Smooth muscle cell (in vitro differentiated cells): ENCODE data around the gene SBNO2. TPM values are rescaled to one million over a fixed set of nuclear protein-coding genes. Genes with fewer than 3 reads are reported as not detected.

ENCODE experiments used
- DNase-seq: peaks from one replicate; lab custom pipeline; 2025; ENCODE audit not compliant: unreplicated experiment; lab: John Stamatoyannopoulos, UW
- H2AFZ ChIP-seq: fragments of 200-600 bp; sonication (generic); 2 replicates; pipeline ENCODE4 v1.6.0; 2016; ENCODE audit warnings: antibody characterized with exemption, low read depth, mild to moderate bottlenecking
- H3F3A ChIP-seq: fragments of 200-600 bp; sonication (generic); 2 replicates; pipeline ENCODE4 v1.6.0; 2017; ENCODE audit warnings: antibody characterized with exemption, low read depth
- H3K27ac ChIP-seq: fragments of 200-600 bp; sonication (generic); 2 replicates; pipeline ENCODE4 v1.5.1; 2016; ENCODE audit warnings: low read depth, mild to moderate bottlenecking
- H3K27me3 ChIP-seq: fragments of 200-600 bp; sonication (generic); 2 replicates; pipeline ENCODE4 v1.6.1; 2016; ENCODE audit warnings: low read depth, mild to moderate bottlenecking
- H3K36me3 ChIP-seq: fragments of 200-600 bp; sonication (generic); 2 replicates; pipeline ENCODE4 v1.5.1; 2016; ENCODE audit warnings: low read depth
- H3K4me1 ChIP-seq: fragments of 200-600 bp; sonication (generic); 2 replicates; pipeline ENCODE4 v1.5.1; 2016; ENCODE audit warnings: low read depth
- H3K4me2 ChIP-seq: fragments of 200-600 bp; sonication (generic); 2 replicates; pipeline ENCODE4 v1.6.0; 2016; ENCODE audit warnings: mild to moderate bottlenecking
- H3K4me3 ChIP-seq: fragments of 200-600 bp; sonication (generic); 2 replicates; pipeline ENCODE4 v1.5.1; 2016; ENCODE audit warnings: mild to moderate bottlenecking
- H3K79me2 ChIP-seq: fragments of 200-600 bp; sonication (generic); 2 replicates; pipeline ENCODE4 v1.6.0; 2016; ENCODE audit warnings: low read depth, mild to moderate bottlenecking
- H3K9ac ChIP-seq: fragments of 200-600 bp; sonication (generic); 2 replicates; pipeline ENCODE4 v1.6.0; 2016; ENCODE audit warnings: low read depth
- H3K9me3 ChIP-seq: fragments of 200-600 bp; sonication (generic); replicated peaks from 2 replicates; pipeline ENCODE4 v1.5.1; 2016; ENCODE audit warnings: low read depth
- H4K20me1 ChIP-seq: fragments of 200-600 bp; sonication (generic); 2 replicates; pipeline ENCODE4 v1.6.0; 2016; ENCODE audit warnings: low read depth
- WGBS: methylation state at CpG from one replicate; pipeline ENCODE4 v1.1.7; 2016; ENCODE audit warnings: low lambda C conversion rate; 5-methylcytosine and 5-hydroxymethylcytosine counted together
- polyA plus RNA-seq: library from polyadenylated mRNA; unstranded; fragments of >200 nt; fragmentation: Nextera tagmentation; extraction: Ambion mirVana; gene quantifications from 2 replicates; pipeline ENCODE4 v1.2.1, GENCODE V29; 2016
- total RNA-seq: library from RNA; depleted of rRNA; stranded (reverse); fragments of >200 nt; gene quantifications from 2 replicates; pipeline ENCODE4 v1.2.3, GENCODE V29; 2014
- TF ChIP-seq, protein P1 (sequence below): fragments of 200-600 bp; sonication (generic); IDR thresholded peaks from 2 replicates; pipeline ENCODE4 v1.5.1; 2017; ENCODE audit warnings: borderline replicate concordance, mild to moderate bottlenecking, antibody characterized with exemption; ENCODE audit not compliant: insufficient read depth, poor library complexity, severe bottlenecking

SBNO2 gene
- total and polyA plus RNA-seq, 2 experiments from 2014 or later, result 16.4 to 17.6 TPM

DNA sequence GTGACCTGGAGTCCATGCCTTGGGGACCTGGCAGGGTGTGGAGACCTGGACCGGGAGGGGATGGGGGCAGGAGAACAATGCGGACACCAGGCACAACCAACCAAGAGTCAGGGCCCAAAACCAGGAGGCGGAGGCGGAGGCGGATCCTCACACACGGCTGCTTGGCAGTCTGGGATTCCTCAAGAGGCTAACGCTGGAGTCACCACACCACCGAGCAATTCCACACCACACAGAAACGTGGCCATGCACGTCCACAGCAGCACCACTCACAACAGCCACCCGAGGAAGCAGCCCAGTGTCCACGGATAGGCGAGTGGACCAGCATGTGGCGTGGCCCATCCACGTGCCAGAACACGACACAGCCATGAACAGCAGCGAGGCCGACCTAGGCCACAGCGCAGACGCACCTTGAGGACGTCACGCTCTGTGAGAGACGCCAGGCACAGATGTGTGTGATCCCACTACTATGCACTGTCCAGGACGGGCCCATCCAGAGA is 17.7 kb downstream of the SBNO2 start:
- Histone ChIP-seq H3K4me2 (peak overlapping the region; percentile 80), H3K4me3 (no peak overlapping the region), H3K36me3 (no peaks in the 10 kb centered on the region), H2AFZ (no peak overlapping the region), H3K9me3 (no peaks in the 10 kb centered on the region), H3K27me3 (no peaks in the 10 kb centered on the region), H3K9ac (no peak overlapping the region), H3K27ac (peak overlapping the region; percentile 84), H4K20me1 (peaks cover 60% of the 10 kb centered on the region), H3F3A (peaks cover 6% of the 10 kb centered on the region), H3K79me2 (peaks cover 63% of the 10 kb centered on the region), H3K4me1 (peaks cover 5% of the 10 kb centered on the region)
- peak; percentile 10 for DNase-seq
- TF ChIP-seq, protein P1, sequence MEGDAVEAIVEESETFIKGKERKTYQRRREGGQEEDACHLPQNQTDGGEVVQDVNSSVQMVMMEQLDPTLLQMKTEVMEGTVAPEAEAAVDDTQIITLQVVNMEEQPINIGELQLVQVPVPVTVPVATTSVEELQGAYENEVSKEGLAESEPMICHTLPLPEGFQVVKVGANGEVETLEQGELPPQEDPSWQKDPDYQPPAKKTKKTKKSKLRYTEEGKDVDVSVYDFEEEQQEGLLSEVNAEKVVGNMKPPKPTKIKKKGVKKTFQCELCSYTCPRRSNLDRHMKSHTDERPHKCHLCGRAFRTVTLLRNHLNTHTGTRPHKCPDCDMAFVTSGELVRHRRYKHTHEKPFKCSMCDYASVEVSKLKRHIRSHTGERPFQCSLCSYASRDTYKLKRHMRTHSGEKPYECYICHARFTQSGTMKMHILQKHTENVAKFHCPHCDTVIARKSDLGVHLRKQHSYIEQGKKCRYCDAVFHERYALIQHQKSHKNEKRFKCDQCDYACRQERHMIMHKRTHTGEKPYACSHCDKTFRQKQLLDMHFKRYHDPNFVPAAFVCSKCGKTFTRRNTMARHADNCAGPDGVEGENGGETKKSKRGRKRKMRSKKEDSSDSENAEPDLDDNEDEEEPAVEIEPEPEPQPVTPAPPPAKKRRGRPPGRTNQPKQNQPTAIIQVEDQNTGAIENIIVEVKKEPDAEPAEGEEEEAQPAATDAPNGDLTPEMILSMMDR, result no peak
- WGBS, result 76% methylated on average over 24 of the region's 24 CpGs

DNA sequence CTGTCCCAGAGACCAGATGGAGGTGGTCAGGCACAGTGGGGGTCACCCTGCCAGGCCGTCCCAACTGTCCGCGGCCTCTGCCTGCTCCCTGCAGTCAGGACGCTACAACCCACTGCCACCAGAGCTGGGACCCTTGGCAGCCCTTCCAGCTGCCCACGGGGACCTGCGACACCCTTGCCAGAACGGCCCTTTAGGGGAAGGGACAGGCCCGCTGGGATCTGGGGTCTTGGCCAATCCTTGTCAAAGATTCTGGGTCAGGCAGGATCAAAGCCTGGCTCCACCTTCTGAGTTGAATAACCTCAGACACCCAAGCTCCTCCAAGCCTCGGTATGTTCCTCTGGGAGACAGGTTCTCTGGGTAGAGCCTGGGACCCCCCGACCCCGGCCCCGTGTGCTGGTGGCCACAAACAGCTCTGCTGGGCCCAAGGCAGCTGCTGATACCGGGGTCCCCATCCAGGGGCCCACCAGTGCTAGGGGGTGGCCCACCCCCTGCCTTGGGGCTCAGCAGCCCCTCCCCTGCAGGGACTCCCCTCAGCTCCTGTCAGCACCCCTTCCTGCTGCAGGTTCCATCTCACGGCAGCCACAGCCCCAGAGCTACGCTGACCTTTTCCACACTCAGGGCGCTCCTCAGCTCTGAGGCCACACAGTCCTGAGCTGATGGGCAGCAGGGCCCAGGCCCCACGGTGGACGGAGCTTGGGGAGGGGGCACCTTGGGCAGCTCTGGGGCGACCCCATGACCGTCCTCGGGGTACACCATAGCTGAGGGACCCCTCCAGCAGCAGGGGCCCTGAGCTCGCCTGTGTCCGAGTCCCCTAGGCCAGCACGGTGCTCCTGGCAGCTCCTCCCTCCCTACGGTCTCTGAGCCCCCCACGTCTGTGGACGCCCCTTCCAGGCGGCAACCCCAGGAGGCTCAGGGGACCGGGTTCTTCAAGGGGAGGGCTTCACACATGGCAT is 18.4 kb downstream of the SBNO2 start:
- TF ChIP-seq, protein P1, result no peak
- Histone ChIP-seq H3K4me1 (peaks cover 5% of the 10 kb centered on the region), H3K9me3 (no peaks in the 10 kb centered on the region), H3K9ac (peak overlapping the region; percentile 57), H4K20me1 (peaks cover 63% of the 10 kb centered on the region), H3K36me3 (no peaks in the 10 kb centered on the region), H3K4me2 (peak overlapping the region; percentile 80), H3K79me2 (peaks cover 62% of the 10 kb centered on the region), H3F3A (peaks cover 6% of the 10 kb centered on the region), H3K27ac (peak overlapping the region; percentile 84), H2AFZ (no peak overlapping the region), H3K4me3 (no peak overlapping the region), H3K27me3 (no peaks in the 10 kb centered on the region)
- WGBS, result 87% methylated on average over 29 of the region's 29 CpGs
- DNase-seq, result no peak

DNA sequence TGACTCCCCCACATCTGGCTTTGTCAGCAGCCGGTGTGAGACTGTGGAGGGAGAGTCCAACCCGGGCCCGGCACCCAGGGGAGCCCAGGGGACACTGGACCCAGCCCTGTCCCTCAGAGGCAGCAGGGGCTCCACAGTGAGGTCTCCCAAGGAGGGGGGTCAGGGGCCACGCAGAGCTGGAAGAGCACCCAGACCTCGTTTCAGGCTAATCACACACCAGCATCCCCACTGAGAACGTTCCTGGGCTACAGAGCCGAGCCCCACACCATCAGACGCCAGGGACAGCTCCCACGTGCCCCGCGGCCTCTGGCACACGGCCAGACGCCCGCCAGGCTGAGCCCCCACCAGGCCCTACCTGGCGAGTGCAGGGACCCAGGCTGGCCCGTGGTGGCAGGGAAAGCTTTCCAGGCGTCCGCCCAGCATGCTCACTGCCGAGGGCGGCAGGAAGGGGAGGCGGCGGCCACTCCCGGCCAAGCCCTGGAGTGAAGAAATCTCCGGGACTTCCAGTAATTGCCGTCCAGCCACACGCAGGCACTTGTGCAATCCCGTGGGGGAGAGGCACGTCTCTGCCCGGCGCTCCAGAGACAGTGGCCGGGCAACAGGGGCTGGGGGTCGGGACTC is 19.2 kb downstream of the SBNO2 start:
- TF ChIP-seq, protein P1, result no peak
- Histone ChIP-seq H3F3A (peaks cover 6% of the 10 kb centered on the region), H3K36me3 (no peaks in the 10 kb centered on the region), H3K9me3 (no peaks in the 10 kb centered on the region), H3K4me3 (no peak overlapping the region), H3K79me2 (peaks cover 54% of the 10 kb centered on the region), H3K9ac (peak overlapping the region; percentile 39), H3K27me3 (no peaks in the 10 kb centered on the region), H2AFZ (no peak overlapping the region), H3K27ac (peak overlapping the region; percentile 84), H4K20me1 (peaks cover 59% of the 10 kb centered on the region), H3K4me1 (peaks cover 5% of the 10 kb centered on the region), H3K4me2 (peak overlapping the region; percentile 80)
- peak; percentile 56 for DNase-seq
- 41% methylated on average over 32 of the region's 32 CpGs for WGBS
